ENCODE results near the gene LATS1.
"Not testable (repeated sequence)": the region's sequence is repeated elsewhere in the genome, so short reads cannot be mapped to it uniquely, and the experiment has no call there.

The LATS1 gene

GRCh38 chr6:149728499-149729234 lies 10.8 kb upstream of the LATS1 start:
- no peak for DNase-seq

- DNase-seq = no peak
Measured at GRCh38 chr6:149727793-149728498, 10.0 kb upstream of the LATS1 start.

GRCh38 chr6:149725785-149726184 lies 7.9 kb upstream of the LATS1 start:
- no peak for DNase-seq

- DNase-seq = peak; percentile 67
Measured at GRCh38 chr6:149723771-149724417, 6.0 kb upstream of the LATS1 start.

- DNase-seq = no peak
Measured at GRCh38 chr6:149723262-149723661, 5.4 kb upstream of the LATS1 start.

- DNase-seq = no peak
Measured at GRCh38 chr6:149719531-149719930, 1.6 kb upstream of the LATS1 start.

- no peak for DNase-seq
Measured at GRCh38 chr6:149717255-149717587, 680 bp downstream of the LATS1 start.

GRCh38 chr6:149716181-149716963 lies 1.5 kb downstream of the LATS1 start:
- DNase-seq = peak; percentile 31

- no peak for DNase-seq
Measured at GRCh38 chr6:149714442-149714841, 3.5 kb downstream of the LATS1 start.

- DNase-seq = no peak
Measured at GRCh38 chr6:149711711-149712110, 6.2 kb downstream of the LATS1 start.

GRCh38 chr6:149701714-149702113 lies 16.2 kb downstream of the LATS1 start:
- no peak for DNase-seq

- DNase-seq = no peak
Measured at GRCh38 chr6:149699150-149699549, 18.8 kb downstream of the LATS1 start.

- DNase-seq = no peak
Measured at GRCh38 chr6:149698175-149698574, 19.7 kb downstream of the LATS1 start.

- no peak for DNase-seq
Measured at GRCh38 chr6:149696901-149697300, 21.0 kb downstream of the LATS1 start.

GRCh38 chr6:149694921-149695320 lies 23.0 kb downstream of the LATS1 start:
- DNase-seq = no peak

- DNase-seq = no peak
Measured at GRCh38 chr6:149691201-149691600, 26.7 kb downstream of the LATS1 start.

GRCh38 chr6:149686230-149686629 lies 31.7 kb downstream of the LATS1 start:
- no peak for DNase-seq

GRCh38 chr6:149683256-149683859 lies 34.5 kb downstream of the LATS1 start:
- DNase-seq = no peak

- DNase-seq = not testable (repeated sequence)
Measured at GRCh38 chr6:149681845-149682244, 36.1 kb downstream of the LATS1 start.

- DNase-seq = no peak
Measured at GRCh38 chr6:149681209-149681608, 36.7 kb downstream of the LATS1 start.

- DNase-seq = no peak
Measured at GRCh38 chr6:149680503-149680902, 37.4 kb downstream of the LATS1 start.

GRCh38 chr6:149672265-149672664 lies 45.6 kb downstream of the LATS1 start:
- DNase-seq = not testable (repeated sequence)

GRCh38 chr6:149660028-149660427 lies 57.9 kb downstream of the LATS1 start:
- no peak for DNase-seq
